KBM-7 (cell line): ENCODE measurements around the gene SHANK2.

ENCODE experiments used
- DNase-seq: peaks from one replicate; pipeline ENCODE4 v3.0.0-alpha.2; 2015
- in situ Hi-C: fragments of 300-500 bp; cut with MboI; formaldehyde crosslinking; loops from 2 replicates; pipeline ENCODE4 v1.14.3; 2020; ENCODE audit warnings: low sequenced_read_pairs, low pct_unique_long_range_greater_than_20kb, mixed read lengths

SHANK2 gene

GRCh38 chr11:71272161-71272560, 19.8 kb upstream of the SHANK2 start:
- in situ Hi-C loops: no loop called here

GRCh38 chr11:71269603-71270511, 17.5 kb upstream of the SHANK2 start:
- in situ Hi-C loops: no loop called here
- no peak for DNase-seq

More at GRCh38 chr11:71272161-71272560, 19.8 kb upstream of the SHANK2 start:
- no peak for DNase-seq

- in situ Hi-C loops: no loop called here
- no peak for DNase-seq
These were observed 16.4 kb upstream of the SHANK2 start for GRCh38 chr11:71268706-71269321.

DNA sequence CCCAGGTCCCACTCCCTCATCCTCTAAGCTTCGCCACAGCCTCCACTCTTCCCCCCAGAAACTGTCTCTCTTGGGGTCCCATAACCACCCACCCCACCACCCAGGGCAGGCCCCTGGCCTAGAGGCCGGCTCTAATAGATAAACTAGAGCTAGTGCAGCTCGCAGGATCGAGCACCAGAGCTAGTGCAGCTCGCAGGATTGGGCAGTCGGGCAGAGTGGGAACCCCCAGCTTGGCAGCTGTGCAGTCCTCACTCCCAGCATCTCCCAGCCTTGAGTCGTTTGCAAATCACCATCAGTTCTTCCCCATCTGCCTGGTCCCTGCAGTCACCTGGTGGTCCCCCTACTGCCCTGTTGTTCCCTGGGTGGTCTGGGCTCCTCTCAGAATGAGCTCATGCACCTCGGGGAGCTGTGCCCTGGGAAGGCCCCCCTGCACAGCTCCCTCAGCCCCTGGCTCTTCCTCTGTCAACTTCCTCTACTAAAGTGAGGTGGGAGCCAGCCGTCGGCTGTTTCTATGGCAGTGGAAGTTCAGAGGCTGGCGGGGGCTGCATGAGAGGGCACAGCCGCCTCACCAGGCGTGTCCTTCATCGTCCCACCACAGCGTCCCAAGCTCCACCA, 15.5 kb upstream of the SHANK2 start:
- DNase-seq: no peak
- in situ Hi-C loops: no loop called here

DNA sequence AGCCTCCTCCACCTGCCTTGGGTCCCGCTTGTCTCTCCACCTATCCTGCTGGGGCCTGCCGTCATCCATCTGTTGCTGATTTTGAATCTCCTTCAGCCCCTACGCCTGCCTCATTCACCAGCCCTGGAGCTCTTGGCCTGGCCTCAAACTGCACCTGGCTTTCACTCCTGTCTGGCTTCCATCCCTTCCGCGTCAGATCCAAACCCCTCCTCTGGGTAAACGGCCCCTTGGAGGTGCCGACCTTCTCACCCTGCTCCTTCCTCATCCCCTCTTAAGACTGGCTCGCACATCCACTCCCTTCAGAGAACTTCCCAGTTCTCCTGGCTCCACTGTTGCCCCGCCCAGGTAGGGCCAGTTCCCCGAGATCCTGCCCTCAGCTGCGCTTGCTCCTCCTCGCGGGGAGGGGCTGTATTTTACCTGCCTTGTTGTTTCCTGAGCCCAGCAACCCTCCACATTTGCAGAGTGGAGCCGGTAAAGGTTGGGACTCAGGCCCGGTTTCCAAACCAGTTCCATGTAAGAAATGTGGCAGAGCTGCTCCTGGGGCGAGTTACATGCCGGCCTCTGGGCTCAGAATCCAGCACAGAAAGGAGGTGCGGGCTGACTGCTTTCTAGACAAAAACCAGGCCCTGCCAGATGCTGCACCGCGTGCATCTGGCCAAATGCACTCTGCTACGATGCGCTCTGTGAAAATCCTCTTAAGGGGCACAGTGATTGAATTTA, 13.9 kb upstream of the SHANK2 start:
- in situ Hi-C loops: no loop called here
- no peak for DNase-seq

DNA sequence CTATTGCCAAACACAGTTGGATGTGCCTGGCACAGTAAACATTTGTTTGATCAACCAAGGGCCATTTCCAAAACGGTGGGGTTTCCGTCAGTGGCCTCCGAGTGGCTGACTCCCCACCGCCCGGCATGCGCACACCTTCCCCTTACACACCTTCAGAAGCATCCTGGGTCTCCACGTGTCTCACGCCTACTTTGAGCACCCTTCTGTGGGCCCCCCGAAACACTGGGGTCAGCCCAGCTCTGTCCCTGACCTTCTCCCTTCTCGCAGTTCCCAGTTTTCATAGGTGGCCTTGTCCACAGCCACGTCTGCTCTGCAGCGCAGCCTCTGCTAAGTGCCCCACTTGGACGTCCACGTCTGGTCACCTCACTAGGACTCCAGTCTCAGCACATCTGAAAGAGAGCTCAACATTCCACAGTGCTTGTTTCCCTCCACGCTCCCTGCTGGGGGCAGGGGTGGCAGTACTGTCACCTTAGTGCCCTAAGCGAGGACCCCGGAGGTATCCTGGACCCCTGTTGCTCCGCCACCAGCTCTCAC, 13.2 kb upstream of the SHANK2 start:
- in situ Hi-C loops: no loop called here
- no peak for DNase-seq

DNA sequence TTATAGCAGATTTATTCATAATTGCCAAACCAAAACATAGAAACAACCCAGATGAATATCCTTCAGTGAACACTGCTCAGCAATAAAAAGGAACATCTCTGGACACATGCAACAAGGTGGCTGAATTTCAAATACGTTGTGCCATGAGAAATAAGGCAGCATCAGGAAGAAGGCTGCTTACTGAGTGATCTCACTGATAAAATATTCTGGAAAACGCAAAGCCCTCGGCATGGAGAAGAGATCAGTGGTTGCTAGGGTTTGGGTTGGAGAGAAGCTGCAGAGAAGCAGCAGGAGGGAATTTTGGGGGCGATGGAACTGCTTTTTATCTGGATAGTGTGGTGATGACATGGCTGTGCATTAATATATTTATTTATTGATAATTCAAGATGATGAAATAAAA, 11.0 kb upstream of the SHANK2 start:
- no peak for DNase-seq
- in situ Hi-C loops: no loop called here

- DNase-seq: no peak
- in situ Hi-C loops: no loop called here
These were observed 3.6 kb upstream of the SHANK2 start for GRCh38 chr11:71255800-71256479.

DNA sequence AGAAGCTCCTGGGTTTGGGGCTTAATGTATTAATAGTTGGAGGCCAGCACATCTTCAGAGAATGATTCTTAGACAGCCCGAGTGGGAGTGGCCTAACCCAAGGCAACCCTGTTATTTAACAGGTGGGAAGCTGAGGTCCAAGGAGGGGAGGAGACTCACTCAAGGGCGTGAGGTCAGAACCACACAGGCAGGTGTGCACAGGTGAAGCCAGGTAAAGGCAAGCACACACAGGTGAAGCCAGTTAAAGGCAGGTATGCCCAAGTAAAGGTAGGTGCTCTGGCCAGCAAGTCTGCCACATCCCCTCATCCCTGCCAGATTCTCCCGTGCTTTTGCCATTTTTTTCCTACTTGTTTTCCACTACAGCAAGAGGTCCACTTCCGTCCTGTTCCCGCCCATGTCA, 2.9 kb upstream of the SHANK2 start:
- no peak for DNase-seq
- in situ Hi-C loops: no loop called here

GRCh38 chr11:71253794-71254193, 1.4 kb upstream of the SHANK2 start:
- DNase-seq: no peak
- in situ Hi-C loops: no loop called here

- DNase-seq: no peak
- in situ Hi-C loops: no loop called here
These were observed 673 bp upstream of the SHANK2 start for GRCh38 chr11:71252770-71253730.

GRCh38 chr11:71251761-71252268, 562 bp downstream of the SHANK2 start:
- in situ Hi-C loops: no loop called here
- DNase-seq: no peak

DNA sequence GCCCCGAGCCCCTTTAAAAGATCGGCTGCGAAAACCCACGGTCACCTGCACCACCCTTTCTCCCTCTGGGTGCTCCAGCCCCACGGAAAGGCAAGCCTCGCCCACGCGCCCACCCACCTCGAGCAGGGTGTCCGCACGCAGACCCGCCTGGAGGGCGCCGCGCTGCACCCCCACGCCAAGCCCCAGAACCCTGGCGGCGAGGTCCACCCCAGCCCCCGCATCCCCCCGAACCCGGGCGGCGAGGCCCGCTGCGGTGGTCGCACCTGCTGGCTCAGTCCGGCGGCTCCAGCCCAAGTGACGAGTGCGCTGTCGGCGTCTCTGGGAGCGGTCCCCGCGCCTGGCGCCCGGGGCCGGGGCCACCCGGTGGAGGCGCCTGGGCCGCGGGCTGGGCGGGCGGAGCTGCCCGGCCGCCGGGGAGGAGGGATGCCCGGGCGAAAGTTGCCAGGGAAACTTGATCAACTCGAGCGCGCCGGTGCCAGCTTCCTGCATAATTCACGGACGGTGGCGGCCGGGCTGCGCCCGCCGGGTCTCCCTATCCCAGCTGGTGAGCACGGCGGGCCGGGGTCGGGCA, 1.1 kb downstream of the SHANK2 start:
- DNase-seq: no peak
- in situ Hi-C loops: no loop called here

DNA sequence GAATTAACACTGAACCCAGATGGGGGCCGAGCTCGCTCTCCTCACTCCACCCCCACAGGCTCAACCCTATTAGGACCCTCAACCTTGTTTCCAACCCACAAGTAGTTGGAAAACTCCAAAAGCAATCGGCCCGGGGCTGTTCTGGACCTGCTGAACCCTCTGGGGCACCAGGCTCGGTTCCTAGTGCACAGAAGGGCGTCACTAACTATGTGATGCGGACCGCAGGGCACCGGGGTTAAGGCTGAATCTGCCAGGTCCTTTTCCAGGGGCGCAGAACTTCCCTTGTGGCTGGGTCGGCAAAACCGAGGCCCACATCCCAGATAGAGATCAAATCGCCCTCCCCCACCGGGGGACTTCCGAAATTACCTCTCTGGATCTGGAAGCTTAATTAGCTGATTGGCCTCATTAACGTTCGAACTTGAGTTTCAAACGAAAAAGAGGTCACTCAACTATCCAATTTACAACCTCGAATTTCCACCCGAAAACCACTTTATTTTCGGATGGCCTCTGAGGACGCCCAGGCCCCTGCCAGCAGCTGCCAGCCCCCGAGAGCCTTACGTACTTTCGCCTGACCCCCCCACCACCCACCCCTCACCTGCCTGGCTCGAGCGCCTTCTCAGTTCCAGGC, 1.7 kb downstream of the SHANK2 start:
- in situ Hi-C loops: no loop called here
- DNase-seq: no peak

GRCh38 chr11:71249301-71249700, 3.1 kb downstream of the SHANK2 start:
- in situ Hi-C loops: no loop called here
- no peak for DNase-seq

GRCh38 chr11:71248656-71249055, 3.7 kb downstream of the SHANK2 start:
- no peak for DNase-seq

GRCh38 chr11:71248251-71248570, 4.2 kb downstream of the SHANK2 start:
- no peak for DNase-seq
- in situ Hi-C loops: no loop called here

More at GRCh38 chr11:71248656-71249055, 3.7 kb downstream of the SHANK2 start:
- in situ Hi-C loops: no loop called here
